Measurements from ENCODE around the gene NDEL1.

Gene NDEL1

GRCh38 chr17:8418471-8418870 is 17.2 kb upstream of the NDEL1 start:
- H3K79me2 ChIP-seq (ENCODE audit: insufficient read depth, low read length): no peaks in the 10 kb centered on the region
- ATAC-seq (ENCODE audit: insufficient read depth, low read depth): no peak
- H3K4me3 ChIP-seq (ENCODE audit: low read depth in 1 of 2, low read length in 2 of 2): no peak overlapping the region
- H3K9ac ChIP-seq (ENCODE audit: low read depth, low read length): no peak overlapping the region
- H2AFZ ChIP-seq (ENCODE audit: low read depth, low read length): no peak overlapping the region
- TF ChIP-seq CTCF (IDR thresholded peaks at IDR 0.05; ENCODE audit: borderline replicate concordance, extremely low read depth, low read length, poor library complexity, severe bottlenecking) (no peak), EZH2 (IDR thresholded peaks at IDR 0.05; ENCODE audit: borderline replicate concordance, low read depth, low read length, severe bottlenecking) (no peak)
- no peak overlapping the region for H3K4me2 ChIP-seq (ENCODE audit: insufficient read depth, low read length)
- H4K20me1 ChIP-seq (ENCODE audit: insufficient read depth, low read length): no peaks in the 10 kb centered on the region
- no peak overlapping the region for H3K27ac ChIP-seq (ENCODE audit: low read length)
- DNase-seq: no peak
- no peaks in the 10 kb centered on the region for H3K4me1 ChIP-seq (ENCODE audit: insufficient read depth, low read length)
- peaks cover 11% of the 10 kb centered on the region for H3K27me3 ChIP-seq (ENCODE audit: insufficient read depth, low read length, poor library complexity)
- H3K9me3 ChIP-seq (ENCODE audit: insufficient read depth, low read length, severe bottlenecking): no peaks in the 10 kb centered on the region
- H3K36me3 ChIP-seq (ENCODE audit: insufficient read depth, low read length): no peaks in the 10 kb centered on the region

- Histone ChIP-seq H4K20me1 (ENCODE audit: insufficient read depth, low read length) (no peaks in the 10 kb centered on the region), H3K4me2 (ENCODE audit: insufficient read depth, low read length) (no peak overlapping the region), H3K4me3 (ENCODE audit: low read depth in 1 of 2, low read length in 2 of 2) (no peak overlapping the region), H3K4me1 (ENCODE audit: insufficient read depth, low read length) (no peaks in the 10 kb centered on the region), H3K27me3 (ENCODE audit: insufficient read depth, low read length, poor library complexity) (peaks cover 11% of the 10 kb centered on the region), H2AFZ (ENCODE audit: low read depth, low read length) (no peak overlapping the region), H3K9me3 (ENCODE audit: insufficient read depth, low read length, severe bottlenecking) (no peaks in the 10 kb centered on the region), H3K79me2 (ENCODE audit: insufficient read depth, low read length) (no peaks in the 10 kb centered on the region), H3K36me3 (ENCODE audit: insufficient read depth, low read length) (no peaks in the 10 kb centered on the region), H3K9ac (ENCODE audit: low read depth, low read length) (no peak overlapping the region), H3K27ac (ENCODE audit: low read length) (no peak overlapping the region)
- no peak for ATAC-seq (ENCODE audit: insufficient read depth, low read depth)
- no peak for TF ChIP-seq CTCF (IDR thresholded peaks at IDR 0.05; ENCODE audit: borderline replicate concordance, extremely low read depth, low read length, poor library complexity, severe bottlenecking)
- no peak for DNase-seq
Observed at GRCh38 chr17:8419305-8419704, 16.4 kb upstream of the NDEL1 start.

- no peak for ATAC-seq (ENCODE audit: insufficient read depth, low read depth)
- no peak for DNase-seq
- H3K36me3 ChIP-seq (ENCODE audit: insufficient read depth, low read length): no peaks in the 10 kb centered on the region
- no peak for TF ChIP-seq EZH2 (IDR thresholded peaks at IDR 0.05; ENCODE audit: borderline replicate concordance, low read depth, low read length, severe bottlenecking)
- no peak for TF ChIP-seq CTCF (IDR thresholded peaks at IDR 0.05; ENCODE audit: borderline replicate concordance, extremely low read depth, low read length, poor library complexity, severe bottlenecking)
- no peaks in the 10 kb centered on the region for H3K79me2 ChIP-seq (ENCODE audit: insufficient read depth, low read length)
- H3K4me3 ChIP-seq (ENCODE audit: low read depth in 1 of 2, low read length in 2 of 2): no peak overlapping the region
- H3K9ac ChIP-seq (ENCODE audit: low read depth, low read length): no peak overlapping the region
- H3K4me2 ChIP-seq (ENCODE audit: insufficient read depth, low read length): no peak overlapping the region
- no peaks in the 10 kb centered on the region for H3K4me1 ChIP-seq (ENCODE audit: insufficient read depth, low read length)
- peaks cover 11% of the 10 kb centered on the region for H3K27me3 ChIP-seq (ENCODE audit: insufficient read depth, low read length, poor library complexity)
- no peak overlapping the region for H2AFZ ChIP-seq (ENCODE audit: low read depth, low read length)
- H3K27ac ChIP-seq (ENCODE audit: low read length): no peak overlapping the region
- H4K20me1 ChIP-seq (ENCODE audit: insufficient read depth, low read length): no peaks in the 10 kb centered on the region
- H3K9me3 ChIP-seq (ENCODE audit: insufficient read depth, low read length, severe bottlenecking): no peaks in the 10 kb centered on the region
Observed at GRCh38 chr17:8420041-8420934, 15.4 kb upstream of the NDEL1 start.

All from DND-41 (cell line).